ENCODE results near the gene PRDM4.

- no peak for TF ChIP-seq CTCF (IDR thresholded peaks at IDR 0.05)
- no peak for TF ChIP-seq POLR2AphosphoS5 (IDR thresholded peaks at IDR 0.05)
Measured at GRCh38 chr12:107801150-107801549, 40.2 kb upstream of the PRDM4 start.
